CD4-positive, alpha-beta T cell treated with Interleukin-17A for 4 hours (primary cell): Measurements from ENCODE around the gene NCAPH2.

Experiments
- DNase-seq: peaks from one replicate; pipeline ENCODE4 v3.0.0-alpha.2; 2020; ENCODE audit warnings: mixed read lengths

Gene NCAPH2

DNA sequence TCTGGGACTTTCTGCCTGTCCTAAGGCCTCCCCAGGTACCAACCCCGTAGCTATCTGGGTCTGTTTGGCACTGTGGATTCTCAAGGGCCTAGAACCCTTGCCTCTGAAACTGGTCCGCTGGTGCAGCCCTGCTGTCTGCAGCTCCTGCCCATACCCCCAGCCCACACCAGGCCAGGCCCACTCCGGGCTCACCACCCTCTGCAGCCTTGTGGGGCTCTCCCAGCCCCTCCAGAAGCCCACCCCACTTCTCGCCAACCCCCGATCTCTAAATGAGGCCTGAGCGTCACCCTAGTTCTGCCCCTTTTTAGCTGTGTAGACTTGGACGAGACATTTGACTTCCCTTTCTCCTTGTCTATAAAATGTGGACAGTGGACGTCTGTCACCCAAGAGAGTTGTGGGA, 42.4 kb downstream of the NCAPH2 start:
- DNase-seq = no peak

DNA sequence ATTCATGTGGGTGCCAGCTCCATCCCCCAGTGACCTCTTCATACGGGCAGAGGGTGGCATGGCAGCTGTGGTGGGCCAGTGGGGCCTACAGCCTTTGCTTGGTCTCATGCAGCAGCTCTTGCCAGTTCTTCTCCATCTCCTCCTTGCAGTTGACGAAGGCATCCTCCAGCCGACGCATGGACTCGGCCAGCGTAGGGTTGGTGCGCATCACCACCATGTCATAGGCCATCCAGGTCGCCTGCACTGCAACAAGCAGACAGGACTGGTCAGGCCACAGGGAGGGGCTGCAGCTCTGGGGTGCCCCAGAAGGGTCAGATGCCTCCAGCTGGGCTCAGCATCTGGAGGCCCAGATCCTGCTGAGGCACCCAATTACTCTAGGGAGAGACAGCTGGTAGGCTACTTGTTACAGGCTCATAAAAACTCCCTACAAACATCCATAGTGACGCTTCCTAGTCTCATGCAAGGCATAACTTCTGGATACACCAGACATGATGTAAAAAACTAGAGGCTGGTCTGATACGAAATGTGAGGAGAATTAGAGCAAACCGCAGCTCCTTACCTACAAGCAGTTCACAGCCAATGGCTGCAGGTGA, 43.2 kb downstream of the NCAPH2 start:
- DNase-seq = no peak

DNA sequence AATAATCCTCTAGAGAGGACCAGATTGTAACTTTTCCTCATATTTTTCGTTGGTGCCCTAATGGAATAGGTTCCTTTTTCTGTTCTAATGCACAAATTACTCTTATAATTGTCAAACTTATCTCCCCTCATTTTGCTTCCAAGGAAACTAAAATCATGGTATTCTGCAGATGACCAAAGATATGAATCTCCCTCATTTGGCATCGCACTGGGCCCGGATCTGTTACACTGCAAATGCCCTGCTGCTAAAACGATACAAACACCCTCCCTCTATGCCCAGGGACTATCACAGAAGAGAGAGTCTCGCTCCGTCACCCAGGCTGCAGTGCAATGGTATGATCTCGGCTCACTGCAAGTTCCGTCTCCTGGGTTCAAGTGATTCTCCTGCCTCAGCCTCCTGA, 45.3 kb downstream of the NCAPH2 start:
- DNase-seq = no peak

DNA sequence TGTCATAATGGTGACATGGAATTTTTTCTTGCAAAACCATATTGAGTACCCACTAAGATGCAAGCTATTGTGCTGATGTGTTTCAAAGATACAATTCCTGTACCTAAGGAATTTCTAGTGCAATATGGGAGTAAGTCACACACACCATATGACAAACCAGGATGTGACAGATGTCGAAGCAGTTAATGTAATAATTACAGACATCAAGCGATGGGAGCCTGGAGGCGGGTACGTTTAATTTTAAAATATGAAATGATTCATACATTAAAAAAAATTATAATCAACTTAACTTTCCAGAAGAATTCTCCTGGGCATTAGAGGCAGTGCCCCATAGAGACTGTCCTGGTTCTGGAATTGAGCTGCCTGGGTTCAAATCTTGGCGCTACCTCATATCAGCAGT, 48.7 kb downstream of the NCAPH2 start:
- DNase-seq = no peak

DNA sequence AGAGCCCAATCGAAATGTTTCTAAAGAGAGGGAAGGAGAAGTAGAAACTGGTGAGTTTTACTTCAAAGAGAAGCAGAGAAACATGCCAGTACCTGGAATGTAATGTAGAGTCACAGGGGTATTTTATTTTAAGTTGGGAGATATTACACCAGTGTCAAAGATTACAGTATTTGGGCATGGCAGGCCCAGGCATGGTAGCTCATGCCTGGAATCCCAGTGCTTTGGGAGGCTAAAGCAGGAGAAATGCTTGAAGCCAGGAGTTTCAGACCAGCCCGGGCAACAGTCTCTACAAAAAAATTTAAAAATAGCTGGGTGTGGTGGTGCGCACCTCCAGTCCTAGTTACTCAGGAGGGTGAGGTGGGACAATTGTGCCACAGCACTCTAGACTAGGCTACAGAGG, 52.0 kb downstream of the NCAPH2 start:
- DNase-seq = no peak

DNA sequence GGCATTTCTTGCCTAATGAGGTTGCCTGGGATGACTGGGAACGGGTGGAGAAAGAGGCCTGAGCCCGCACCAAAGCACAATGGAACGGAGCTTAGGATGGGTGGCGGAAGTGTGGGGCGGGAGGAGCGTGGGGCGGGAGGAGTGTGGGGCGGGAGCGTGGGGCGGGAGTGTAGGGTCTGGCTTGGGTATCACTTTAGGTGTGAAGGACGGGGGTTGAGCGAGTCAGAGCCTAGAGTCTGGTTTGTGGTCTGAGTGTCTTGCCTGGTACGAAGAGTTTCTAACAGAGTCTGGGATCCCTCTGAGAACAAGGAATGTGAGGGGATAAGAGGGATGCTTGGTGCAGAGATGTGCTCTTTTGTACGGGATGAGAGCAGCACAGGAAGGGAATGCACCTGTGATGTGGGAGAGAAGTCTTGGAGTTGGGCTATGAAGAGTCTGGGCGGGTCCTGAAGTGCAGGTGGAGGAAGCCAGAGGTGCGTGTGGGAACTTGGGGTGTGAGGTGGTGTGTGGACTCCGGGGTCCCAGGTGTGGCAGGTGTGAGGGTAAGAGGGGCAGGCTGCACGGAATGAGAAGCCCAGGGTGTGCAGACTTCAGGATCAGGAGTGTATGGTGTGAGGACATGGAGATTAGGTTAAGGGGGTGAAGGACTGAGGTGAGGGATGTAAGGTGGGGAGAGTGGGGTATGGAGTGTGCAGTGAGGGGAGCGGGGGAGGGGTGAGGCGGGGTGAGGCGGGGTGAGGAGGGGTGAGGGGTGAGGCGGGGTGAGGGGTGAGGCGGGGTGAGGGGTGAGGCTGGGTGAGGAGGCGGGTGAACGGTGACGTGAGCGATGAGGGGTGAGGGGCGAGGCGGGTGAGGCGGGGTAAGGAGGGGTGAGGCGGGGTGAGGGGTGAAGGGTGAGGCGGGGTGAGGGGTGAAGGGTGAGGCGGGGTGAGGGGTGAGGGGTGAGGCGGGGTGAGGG, 53.7 kb downstream of the NCAPH2 start:
- DNase-seq = no peak

DNA sequence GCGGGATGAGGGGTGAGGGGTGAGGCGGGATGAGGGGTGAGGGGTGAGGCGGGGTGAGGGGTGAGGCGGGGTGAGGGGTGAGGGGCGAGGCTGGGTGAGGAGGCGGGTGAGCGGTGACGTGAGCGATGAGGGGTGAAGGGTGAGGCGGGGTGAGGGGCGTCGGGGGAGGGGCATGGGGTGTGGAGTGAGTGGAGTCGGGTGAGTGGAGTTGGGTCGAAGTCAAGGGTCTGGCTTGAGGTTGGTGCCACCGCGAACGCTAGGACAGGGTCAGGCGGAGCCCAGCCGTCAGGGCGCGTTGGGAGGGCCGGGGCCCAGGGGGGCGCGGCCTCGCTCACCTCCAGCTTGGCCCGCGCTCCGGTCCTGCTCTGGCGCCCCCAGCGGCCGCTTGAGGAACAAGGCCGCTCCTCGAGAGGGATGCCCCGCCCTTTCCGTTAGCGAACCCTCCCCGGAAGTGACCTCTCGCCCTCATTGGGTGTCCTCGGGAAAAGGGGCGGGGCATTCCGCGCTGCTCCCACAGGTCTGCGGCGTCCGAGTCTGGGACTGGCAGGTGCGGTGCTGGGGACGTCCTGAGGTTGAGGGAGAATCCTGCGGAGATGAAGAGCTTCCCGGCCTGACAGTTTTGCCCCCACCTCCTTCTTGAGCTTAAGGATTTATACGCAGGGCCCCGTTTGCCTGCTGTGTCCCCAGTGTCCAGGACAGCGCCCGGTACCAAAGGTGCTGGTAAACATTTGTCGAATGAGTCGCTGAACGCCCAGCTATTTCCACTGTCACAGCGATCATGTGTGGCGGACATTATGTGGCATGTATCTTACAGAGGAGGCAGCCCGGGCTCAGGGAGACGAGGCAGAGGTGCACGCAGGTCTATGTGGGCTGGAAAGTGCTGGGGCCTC, 54.7 kb downstream of the NCAPH2 start, which contains the start of gene SYCE3:
Gene SYCE3, minus strand, starts transcription at position 397 of the 890 bp plus-strand sequence. CDS start 6,514 bp downstream, outside the sequence.
- peak; percentile 98 for DNase-seq

DNA sequence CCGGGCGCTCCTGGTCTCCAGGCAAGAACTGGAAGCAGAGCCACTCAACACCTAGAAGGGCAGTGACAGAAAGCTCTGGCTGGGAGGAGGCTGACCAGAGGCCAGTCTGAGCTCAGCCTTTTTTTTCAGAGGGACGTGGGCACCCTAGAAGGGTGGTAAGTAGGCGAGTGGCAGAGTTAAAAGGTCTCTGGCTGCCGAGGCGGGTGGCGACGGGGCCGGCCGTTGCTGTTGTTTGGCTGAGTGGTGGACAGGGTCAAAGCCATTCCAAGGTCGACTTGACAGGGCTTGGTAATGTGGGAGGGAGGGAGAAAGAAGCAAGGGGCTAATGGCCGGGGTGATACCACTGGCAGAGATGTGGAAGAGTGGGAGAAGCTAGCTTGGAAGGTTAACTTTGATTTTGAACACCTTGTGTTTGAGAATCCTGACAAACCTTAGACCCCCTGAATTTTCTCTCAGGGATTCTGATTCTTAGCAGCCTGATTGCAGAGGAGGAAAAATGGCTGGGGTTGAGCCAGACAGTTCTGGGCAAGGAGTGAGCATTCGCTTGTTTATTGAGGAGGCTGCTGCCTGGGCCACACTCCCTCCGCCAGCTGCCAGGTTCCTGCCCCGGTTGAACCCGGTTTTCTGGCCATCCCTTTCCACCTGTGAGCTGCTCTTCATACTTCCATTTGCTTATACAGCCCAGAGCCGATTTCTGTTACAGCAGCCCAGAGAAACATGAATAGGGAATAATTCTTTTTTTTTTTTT, 55.6 kb downstream of the NCAPH2 start:
- DNase-seq = no peak

DNA sequence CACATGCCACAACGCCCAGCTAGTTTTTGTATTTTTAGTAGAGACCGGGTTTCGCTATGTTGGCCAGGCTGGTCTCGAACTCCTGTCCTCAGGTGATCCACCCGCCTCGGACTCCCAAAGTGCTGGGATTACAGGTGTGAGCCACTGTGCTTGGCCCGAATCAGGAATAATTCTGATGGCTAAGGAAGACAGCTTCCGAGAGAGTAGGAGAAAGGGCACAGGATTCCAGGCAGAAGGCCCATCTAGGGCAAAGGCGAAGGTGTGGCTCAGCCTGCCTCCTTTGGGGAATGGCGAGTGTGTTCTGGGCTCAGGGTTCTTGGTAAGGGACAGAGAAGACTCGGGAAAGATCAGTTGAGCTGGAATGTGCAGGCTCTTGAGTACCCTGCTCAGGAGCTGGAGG, 56.3 kb downstream of the NCAPH2 start:
- DNase-seq = no peak

DNA sequence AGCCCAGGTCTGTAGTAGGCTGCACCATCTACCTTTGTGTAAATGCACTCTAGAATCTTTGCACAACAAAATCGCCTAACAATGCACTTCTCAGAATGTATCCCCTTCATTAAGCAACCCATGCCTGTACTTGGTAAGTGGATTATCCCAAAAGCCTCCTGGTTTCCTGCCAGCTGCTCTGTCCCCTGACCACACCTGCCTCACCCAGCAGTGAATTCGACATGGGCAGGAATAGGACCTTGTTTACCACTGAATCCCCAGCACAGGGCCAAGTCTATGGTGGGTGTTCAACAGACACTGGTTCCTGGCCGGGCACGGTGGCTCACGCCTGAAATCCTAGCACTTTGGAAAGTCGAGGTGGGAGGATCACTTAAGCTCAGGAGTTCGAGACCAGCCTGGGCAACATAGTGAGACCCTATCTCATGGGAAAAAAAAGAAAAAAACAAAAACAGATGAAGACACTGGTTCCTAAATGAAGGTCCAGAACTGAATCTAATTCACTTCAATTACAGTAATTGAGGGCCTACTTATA, 59.8 kb downstream of the NCAPH2 start:
- no peak for DNase-seq

DNA sequence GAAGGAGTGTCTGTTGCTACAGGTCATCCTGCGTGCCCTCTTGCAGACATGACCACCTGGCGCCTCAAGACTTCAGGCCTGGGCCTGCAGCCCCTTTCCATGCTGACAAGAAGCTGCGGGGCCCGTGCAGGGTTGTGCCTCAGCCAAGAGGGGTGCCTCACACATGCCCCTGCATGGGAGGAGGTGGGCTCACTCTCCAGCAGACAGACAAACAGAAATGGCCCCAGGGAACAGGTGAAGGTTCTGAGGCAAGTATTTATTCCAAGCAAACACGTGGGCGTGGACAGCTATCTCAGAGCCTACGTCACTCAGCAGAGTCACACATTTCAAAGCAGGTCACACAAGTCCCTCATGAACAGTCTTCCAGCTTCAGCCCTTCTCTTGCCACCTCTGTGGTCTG, 60.6 kb downstream of the NCAPH2 start:
- DNase-seq = no peak

DNA sequence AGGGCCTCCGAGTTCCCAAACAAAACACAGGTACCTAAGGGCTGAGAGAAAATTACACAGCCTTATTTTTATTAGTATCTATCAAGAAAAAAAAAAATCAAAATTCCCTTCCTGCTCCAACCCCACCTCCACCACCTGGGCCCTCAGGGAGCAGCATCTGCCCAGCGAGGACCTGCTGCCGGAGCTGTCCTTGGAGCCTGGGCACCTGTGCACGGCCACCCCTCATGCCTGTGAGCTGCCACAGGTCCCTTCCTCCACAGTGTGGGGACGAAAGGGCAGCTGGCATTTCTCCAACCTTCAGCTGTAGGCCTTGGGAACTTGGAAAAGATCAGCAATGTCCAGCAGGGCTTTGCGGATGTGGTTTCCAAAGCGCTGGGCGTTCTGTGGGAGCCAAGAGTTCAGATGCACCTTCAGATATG, 61.0 kb downstream of the NCAPH2 start:
- no peak for DNase-seq

DNA sequence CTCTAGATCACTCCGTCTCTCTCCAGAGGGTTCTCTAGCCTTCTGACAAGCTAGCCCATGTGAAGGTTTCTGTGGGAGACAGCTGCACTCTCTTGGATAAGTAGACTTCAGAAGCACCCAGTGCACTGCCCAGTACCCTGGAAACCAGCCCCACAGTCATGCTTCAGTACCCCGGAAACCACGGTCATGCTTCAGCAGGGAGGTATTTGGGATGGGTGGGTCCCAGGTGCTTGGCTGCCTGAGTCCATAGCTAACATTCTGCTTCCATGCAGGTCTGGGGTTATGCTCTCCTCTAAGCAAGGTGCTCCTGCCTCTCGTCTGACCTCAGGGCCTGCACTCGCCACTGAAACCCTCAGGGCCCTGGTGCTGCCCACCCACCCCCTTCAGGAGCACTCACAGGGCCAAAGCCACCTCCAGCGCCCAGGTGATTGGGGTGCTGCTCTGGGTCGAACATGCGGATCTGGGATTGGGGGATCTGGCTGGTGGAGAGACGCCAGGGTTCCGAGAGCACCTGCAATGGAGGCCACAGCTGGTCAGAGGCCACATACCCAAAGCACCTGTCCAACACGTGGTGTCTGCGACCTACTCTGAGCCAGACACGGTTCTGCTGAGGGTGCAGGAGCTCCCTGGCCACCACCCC, 62.0 kb downstream of the NCAPH2 start:
- DNase-seq = no peak

DNA sequence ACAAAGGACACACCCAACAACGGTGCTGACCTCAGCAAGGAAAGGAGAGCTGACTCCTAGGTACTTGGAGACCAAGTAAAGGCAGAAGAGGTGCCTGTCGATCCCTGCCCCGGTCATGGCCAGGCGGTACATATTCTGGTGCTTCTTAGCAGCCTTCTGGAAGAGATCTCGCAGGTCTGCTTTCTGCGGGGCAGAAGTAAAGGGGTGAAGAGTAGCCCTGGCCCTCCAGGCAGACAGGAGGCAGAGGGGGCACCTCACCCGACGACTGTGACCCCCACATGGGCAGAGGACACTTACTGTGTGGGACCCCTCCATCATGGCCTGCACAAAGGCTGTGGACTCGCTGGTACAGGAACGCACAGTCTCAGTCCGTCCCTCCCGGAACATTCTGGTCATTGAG, 62.8 kb downstream of the NCAPH2 start:
- no peak for DNase-seq

DNA sequence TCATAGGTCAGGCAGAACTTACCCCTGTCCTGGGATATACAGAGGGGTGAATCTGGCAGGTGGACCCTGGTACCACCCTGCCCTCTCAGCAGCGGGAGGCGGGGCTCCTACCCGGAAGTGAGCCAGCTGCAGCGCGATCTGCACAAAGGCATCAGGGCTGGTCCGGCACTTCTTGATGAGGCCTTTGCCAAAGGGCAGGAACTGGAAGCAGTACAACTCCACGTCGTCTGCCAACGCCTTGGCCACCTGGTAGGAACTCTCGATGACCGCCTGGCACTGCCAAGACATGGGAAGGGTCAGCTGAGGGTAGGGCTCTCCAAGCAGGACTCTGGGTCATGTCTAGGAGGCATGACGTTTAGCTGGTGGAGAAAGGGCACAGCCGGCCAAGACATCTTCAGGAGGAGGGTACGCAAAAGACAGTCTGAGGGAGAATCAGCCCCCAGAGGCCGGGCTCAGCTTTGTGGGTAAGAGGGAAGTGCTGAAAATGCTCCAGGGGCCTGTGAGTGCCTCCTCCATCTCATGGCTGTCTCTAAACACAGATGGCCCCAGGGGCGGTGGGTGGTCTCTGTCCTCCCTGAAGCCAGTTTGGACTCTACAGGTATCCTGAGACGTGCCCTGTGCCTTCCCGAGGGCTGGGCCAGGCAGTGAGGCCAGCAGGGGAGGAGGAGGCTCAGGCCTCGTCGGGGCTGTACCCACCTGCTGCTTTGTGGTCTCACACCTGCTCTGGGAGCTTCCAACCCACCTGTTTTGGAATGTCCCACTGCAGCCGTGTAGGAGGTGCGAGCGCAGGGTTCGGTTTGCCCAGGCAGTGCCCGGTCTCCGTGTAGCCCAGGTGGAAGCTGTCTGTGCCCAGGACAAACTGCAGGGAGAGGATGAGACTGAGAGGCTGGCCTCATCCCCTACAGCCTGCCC, 63.5 kb downstream of the NCAPH2 start:
- DNase-seq = no peak

DNA sequence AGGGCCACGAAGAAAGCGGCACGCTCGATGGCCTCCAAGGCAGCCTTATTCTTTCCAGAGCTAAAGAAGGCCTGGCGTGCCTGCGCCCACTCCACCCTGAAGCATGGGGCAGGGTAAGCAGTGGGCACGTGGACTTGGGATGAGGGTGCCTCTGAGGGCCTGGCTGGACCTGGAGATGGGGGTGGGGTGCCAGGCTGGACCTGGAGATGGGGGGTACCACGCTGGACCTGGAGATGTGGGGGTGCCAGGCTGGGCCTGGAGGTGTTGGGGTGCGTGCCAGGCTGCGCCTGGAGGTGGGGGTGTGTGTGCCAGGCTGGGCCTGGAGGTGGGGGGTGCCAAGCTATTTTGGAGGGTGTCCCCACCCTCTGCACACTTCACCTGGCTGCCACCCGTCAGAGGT, 64.9 kb downstream of the NCAPH2 start:
- DNase-seq = no peak

DNA sequence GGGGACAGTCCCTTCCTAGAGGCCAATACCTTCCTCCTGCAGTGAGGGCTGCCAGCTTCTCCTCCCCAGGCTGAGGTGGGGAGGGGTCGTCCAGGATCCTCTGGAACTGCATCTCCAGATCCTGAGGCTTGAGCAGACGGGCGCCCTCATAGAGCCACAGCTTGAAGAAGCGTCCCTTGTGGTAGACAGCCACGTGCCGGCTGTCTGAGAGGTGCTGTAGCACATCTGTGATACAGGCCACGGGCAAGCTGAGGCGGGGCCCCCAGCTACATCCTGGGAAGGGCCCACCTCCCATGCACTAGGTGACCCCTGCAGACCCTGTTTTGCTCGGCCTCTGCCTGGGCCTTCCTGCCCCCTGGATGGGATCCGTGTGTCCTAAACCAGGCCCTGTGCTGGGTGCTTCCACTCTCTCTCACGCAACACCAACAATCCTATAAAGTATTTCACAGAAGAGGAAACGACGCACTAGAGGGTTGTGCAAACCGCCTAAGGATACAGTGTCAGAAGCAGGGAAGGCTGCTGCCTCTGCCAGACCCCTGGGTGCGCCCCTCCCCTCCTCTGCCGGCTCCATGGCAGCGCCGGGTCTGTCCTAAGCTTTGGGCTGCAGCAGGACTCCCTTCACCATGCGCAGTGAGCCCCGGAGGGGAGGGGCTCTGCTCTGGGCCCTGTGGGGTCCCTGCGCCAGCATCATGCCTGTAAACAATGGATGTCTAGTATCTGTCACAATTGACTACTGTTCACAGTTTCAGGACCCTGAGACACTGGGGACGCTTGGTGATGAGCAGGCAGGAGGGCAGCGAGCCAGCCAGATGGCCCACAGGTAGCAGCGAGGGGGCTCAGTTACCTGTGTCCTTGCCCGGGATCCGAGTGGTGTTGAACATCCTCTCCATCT, 65.7 kb downstream of the NCAPH2 start:
- DNase-seq = no peak

DNA sequence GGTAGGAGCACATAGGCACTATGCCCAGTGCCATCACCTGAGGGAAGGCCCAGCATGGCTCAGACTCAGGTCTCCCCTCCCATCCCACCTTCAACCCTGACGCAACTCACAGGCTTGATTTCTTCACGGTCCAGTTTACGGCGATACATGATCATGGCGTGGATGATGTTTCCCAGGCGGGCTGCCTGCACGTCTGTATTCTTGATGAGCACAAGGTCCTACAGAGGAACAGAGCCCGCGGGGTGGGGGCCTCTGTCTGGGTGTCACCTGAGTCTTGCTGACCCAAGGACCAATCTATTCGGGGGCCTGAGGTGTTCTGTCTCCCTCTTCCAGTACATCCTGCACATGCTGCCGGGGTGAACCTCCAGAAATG, 66.3 kb downstream of the NCAPH2 start:
- no peak for DNase-seq
